K562 (cell line): ENCODE data around the gene ARL11. TPM values are rescaled to one million over a fixed set of nuclear protein-coding genes. Genes with fewer than 3 reads are reported as not detected.
A peak's percentile ranks its signal among the peaks of the same experiment; 100 is the strongest.

Experiments used
- ATAC-seq: fragments of 200-7000 bp; cut with Tn5 transposase; 3 replicates; pipeline ENCODE4 v1.9.1; 2020; ENCODE audit warnings: moderate library complexity
- BruUV-seq: library from RNA; stranded (reverse); fragments of 400-500 nt; replicated peaks from 2 replicates; lab custom pipeline; 2021; lab: Mats Ljungman, UMichigan
- CTCF ChIA-PET: fragments of 300-600 bp; formaldehyde crosslinking; extraction: SDS; loops from one replicate; lab custom pipeline; 2021; ENCODE audit warnings: low intra/inter-chr PET ratio; lab: Yijun Ruan, JAX
- POLR2A ChIA-PET: fragments of 300-600, 350-650 bp; sonication (Branson Sonifier 250); formaldehyde crosslinking; extraction: SDS; loops from one replicate; lab custom pipeline; 2021; ENCODE audit warnings: antibody characterized with exemption, inconsistent platforms; lab: Yijun Ruan, JAX
- DNase-seq, 4 experiments: peaks; one replicate each; pipeline versions ENCODE4 v3.0.0 to v3.0.0-alpha.2; 2011 to 2018; ENCODE audit warnings: low spot score in 3 of 4, mixed read lengths in 3 of 4; ENCODE audit errors: extremely low read depth in 1 of 4
- FAIRE-seq: peaks from 2 replicates; lab custom pipeline; 2011; peaks lifted over from hg19 to GRCh38; lab: Jason Lieb, UNC
- H2AFZ ChIP-seq: 2 replicates; pipeline ENCODE4 v1.6.0; 2011; ENCODE audit warnings: low read depth, low read length, control low read depth, inconsistent platforms
- H3K27ac ChIP-seq: fragments of 200-600 bp; 3 replicates; pipeline ENCODE4 v1.8.0; 2011; ENCODE audit warnings: low read depth, mild to moderate bottlenecking, control low read depth, inconsistent platforms, low read length, moderate library complexity, mixed read lengths; ENCODE audit errors: extremely low read depth
- H3K27me3 ChIP-seq, 2 experiments: fragments of 300-600 bp in 1 of 2; 2 replicates in 1 of 2; 3 replicates in 1 of 2; pipeline versions ENCODE4 v1.6.0 to v1.8.0; 2011; ENCODE audit warnings: inconsistent platforms in 2 of 2, low read length in 2 of 2, mild to moderate bottlenecking in 1 of 2, mixed read lengths in 1 of 2, moderate library complexity in 1 of 2; ENCODE audit not compliant: control insufficient read depth in 2 of 2, insufficient read depth in 2 of 2
- H3K36me3 ChIP-seq: fragments of 300-600 bp; 3 replicates; pipeline ENCODE4 v1.8.0; 2011; ENCODE audit warnings: mild to moderate bottlenecking, low read length, inconsistent platforms; ENCODE audit not compliant: control insufficient read depth, insufficient read depth
- H3K4me1 ChIP-seq, 2 experiments: fragments of 200-600 bp in 1 of 2; replicated peaks in 1 of 2; 2 replicates in 1 of 2; 3 replicates in 1 of 2; pipeline versions ENCODE4 v1.5.1 to v1.8.0; 2011; ENCODE audit warnings: inconsistent platforms in 2 of 2, low read length in 2 of 2, mild to moderate bottlenecking in 1 of 2, mixed read lengths in 1 of 2, moderate library complexity in 1 of 2; ENCODE audit not compliant: control insufficient read depth in 2 of 2, insufficient read depth in 2 of 2
- H3K4me2 ChIP-seq: 2 replicates; pipeline ENCODE4 v1.6.1; 2011; ENCODE audit warnings: low read length, control low read depth, inconsistent platforms, mixed read lengths; ENCODE audit not compliant: insufficient read depth
- H3K4me3 ChIP-seq: fragments of 200-600 bp; sonication (generic), shearing (Covaris generic); 2 replicates; pipeline ENCODE4 v1.5.1; 2016; ENCODE audit warnings: control low read depth, inconsistent platforms
- H3K79me2 ChIP-seq: fragments of 200-600 bp; 3 replicates; pipeline ENCODE4 v1.8.0; 2011; ENCODE audit warnings: low read length, inconsistent platforms; ENCODE audit not compliant: control insufficient read depth, insufficient read depth
- H3K9ac ChIP-seq, 2 experiments: 2 replicates each; pipeline versions ENCODE4 v1.6.0 to v1.6.1; 2011; ENCODE audit warnings: low read depth in 2 of 2, low read length in 2 of 2, control low read depth in 1 of 2, inconsistent platforms in 1 of 2, mild to moderate bottlenecking in 1 of 2, mixed read lengths in 1 of 2; ENCODE audit not compliant: insufficient read depth in 1 of 2
- H3K9me1 ChIP-seq: one replicate; pipeline ENCODE4 v1.6.0; 2011; ENCODE audit warnings: inconsistent platforms, mild to moderate bottlenecking, low read length, moderate library complexity; ENCODE audit not compliant: control insufficient read depth, insufficient read depth
- H3K9me3 ChIP-seq: replicated peaks from 2 replicates; pipeline ENCODE4 v1.5.1; 2011; ENCODE audit warnings: low read depth, low read length, inconsistent platforms; ENCODE audit not compliant: control insufficient read depth, insufficient read depth
- H4K20me1 ChIP-seq: replicated peaks from 2 replicates; pipeline ENCODE4 v1.6.1; 2011; ENCODE audit warnings: low read length, inconsistent platforms, mixed read lengths; ENCODE audit not compliant: control insufficient read depth, insufficient read depth
- ELF1 ChIP-seq: fragments of 200-800 bp; sonication (Bioruptor generic); IDR thresholded peaks from 2 replicates; pipeline ENCODE4 v1.6.1; 2016; ENCODE audit warnings: missing genetic modification characterization, missing compliant biosample characterization
- FOXK2 ChIP-seq, 2 experiments: fragments of 450-650 bp; IDR thresholded peaks in 1 of 2; conservative IDR thresholded peaks in 1 of 2; 2 replicates each; pipeline ENCODE4 v1.6.1; 2016; ENCODE audit warnings: low read depth in 2 of 2, mild to moderate bottlenecking in 1 of 2
- RBM34 ChIP-seq: fragments of 200-400 bp; formaldehyde crosslinking; IDR thresholded peaks from 2 replicates; pipeline ENCODE4 v1.6.1; 2018; ENCODE audit warnings: low read length, borderline replicate concordance; ENCODE audit not compliant: insufficient read depth
- SUPT5H ChIP-seq: fragments of 450-650 bp; IDR thresholded peaks from 2 replicates; pipeline ENCODE4 v1.6.1; 2016
- ZNF316 ChIP-seq: fragments of 450-650 bp; IDR thresholded peaks from 2 replicates; pipeline ENCODE4 v1.6.1; 2016
- WGBS: fragments of 100-300 bp; shearing (Covaris generic); methylation state at CpG from one replicate; pipeline ENCODE4 v1.1.6; 2016; ENCODE audit warnings: low coverage, mixed read lengths; ENCODE audit not compliant: insufficient coverage; ENCODE audit errors: missing lambda C conversion rate; 5-methylcytosine and 5-hydroxymethylcytosine counted together
- in situ Hi-C: fragments of 300-500 bp; cut with MboI; formaldehyde crosslinking; loops from 4 replicates; pipeline ENCODE4 v1.15.0; 2018; ENCODE audit warnings: inconsistent platforms, mixed read lengths
- intact Hi-C: fragments of 100-400 bp; cut with micrococcal nuclease; formaldehyde crosslinking; loops from 2 replicates; pipeline ENCODE4 v1.14.2; 2022
- polyA plus RNA-seq, 8 experiments: library from polyadenylated mRNA; depleted of rRNA in 4 of 8; stranded (reverse) in 5 of 8; unstranded in 3 of 8; fragments of >200 nt; fragmentation: Nextera tagmentation in 2 of 8; fragmentation: Illumina TruSeq in 1 of 8; extraction: Ambion mirVana in 2 of 8; extraction: Trizol in 1 of 8; gene quantifications; 2 replicates each; pipeline versions ENCODE4 v1.2.1 to v1.2.3, GENCODE V29; 2011 to 2014; ENCODE audit warnings: inconsistent platforms in 1 of 8, missing spikeins in 1 of 8
- total RNA-seq, 7 experiments: library from RNA; depleted of rRNA in 6 of 7; stranded (reverse); fragments of >200 nt in 6 of 7; fragmentation: Illumina TruSeq in 2 of 7; extraction: Trizol in 2 of 7; gene quantifications; 2 replicates each; pipeline versions ENCODE4 v1.2.1 to v1.2.3, GENCODE V29; 2011 to 2021; ENCODE audit warnings: low replicate concordance in 1 of 7
- TF ChIP-seq, protein P1 (sequence below): fragments of 250-450 bp; sonication (Bioruptor Pico); IDR thresholded peaks from 2 replicates; pipeline ENCODE4 v1.4.0; 2020; ENCODE audit warnings: mild to moderate bottlenecking, moderate library complexity, borderline replicate concordance
- TF ChIP-seq, protein P2 (sequence below): fragments of 250-450 bp; sonication (Bioruptor Pico); IDR thresholded peaks from 2 replicates; pipeline ENCODE4 v1.5.0; 2021

Gene ARL11
- total and polyA plus RNA-seq, 9 of the 15 experiments (the other 6 are each of a cell fraction or from before 2014, with no cell fraction given), result 0.18 to 0.87 (median 0.45) TPM

DNA sequence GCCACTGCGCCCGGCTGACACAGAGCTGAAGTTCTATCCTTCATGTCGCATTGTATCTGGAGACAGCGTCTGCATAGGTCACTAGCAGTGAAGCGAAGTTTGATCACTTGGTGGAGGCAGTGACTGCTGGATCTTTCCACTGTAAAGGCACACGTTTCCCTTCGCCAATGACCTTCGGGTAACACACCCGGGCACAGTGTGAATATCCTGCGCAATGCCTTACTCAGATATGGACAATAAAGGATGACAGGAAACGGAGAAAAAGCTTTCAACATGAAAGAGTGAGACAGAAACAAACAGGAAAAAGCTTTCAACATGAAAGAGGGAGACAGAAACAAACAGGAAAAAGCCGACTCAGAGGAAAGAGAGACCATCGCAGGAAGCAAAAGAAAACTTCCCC, 17.1 kb downstream of the ARL11 start:
- H3K9ac ChIP-seq, result no peak overlapping the region
- H3K27ac ChIP-seq, result no peak overlapping the region
- no peaks in the 10 kb centered on the region for H4K20me1 ChIP-seq
- peaks cover 0 to 11% of the 10 kb centered on the region in 2 experiments; a peak in 3 of 5 replicates for H3K4me1 ChIP-seq
- CTCF ChIA-PET, result no interaction called here
- FAIRE-seq (no peak), ATAC-seq (no peak), DNase-seq (no peak)
- in situ Hi-C loops (no loop called here), intact Hi-C loops (no loop called here)
- H3K36me3 ChIP-seq, result no peaks in the 10 kb centered on the region
- no peaks in the 10 kb centered on the region for H3K9me3 ChIP-seq
- H3K4me3 ChIP-seq, result no peak overlapping the region
- no peaks in the 10 kb centered on the region for H3K9me1 ChIP-seq
- POLR2A ChIA-PET, result interaction anchor here (1.1 kb wide), 1 partner anchor 17 kb away, joined by 5 read pairs; the partner anchor contains the start of gene ARL11
- TF ChIP-seq RBM34 (no peak), ZNF316 (peak; percentile 31; the same call in 1 of the 2 replicates), FOXK2 (conservative IDR thresholded peaks at IDR 0.05 in 1 of 2, IDR thresholded peaks at IDR 0.05 in 1 of 2; ENCODE audit: low read depth in 2 of 2) (no peak), SUPT5H (no peak), ELF1 (tag) (no peak)
- TF ChIP-seq, protein P1, sequence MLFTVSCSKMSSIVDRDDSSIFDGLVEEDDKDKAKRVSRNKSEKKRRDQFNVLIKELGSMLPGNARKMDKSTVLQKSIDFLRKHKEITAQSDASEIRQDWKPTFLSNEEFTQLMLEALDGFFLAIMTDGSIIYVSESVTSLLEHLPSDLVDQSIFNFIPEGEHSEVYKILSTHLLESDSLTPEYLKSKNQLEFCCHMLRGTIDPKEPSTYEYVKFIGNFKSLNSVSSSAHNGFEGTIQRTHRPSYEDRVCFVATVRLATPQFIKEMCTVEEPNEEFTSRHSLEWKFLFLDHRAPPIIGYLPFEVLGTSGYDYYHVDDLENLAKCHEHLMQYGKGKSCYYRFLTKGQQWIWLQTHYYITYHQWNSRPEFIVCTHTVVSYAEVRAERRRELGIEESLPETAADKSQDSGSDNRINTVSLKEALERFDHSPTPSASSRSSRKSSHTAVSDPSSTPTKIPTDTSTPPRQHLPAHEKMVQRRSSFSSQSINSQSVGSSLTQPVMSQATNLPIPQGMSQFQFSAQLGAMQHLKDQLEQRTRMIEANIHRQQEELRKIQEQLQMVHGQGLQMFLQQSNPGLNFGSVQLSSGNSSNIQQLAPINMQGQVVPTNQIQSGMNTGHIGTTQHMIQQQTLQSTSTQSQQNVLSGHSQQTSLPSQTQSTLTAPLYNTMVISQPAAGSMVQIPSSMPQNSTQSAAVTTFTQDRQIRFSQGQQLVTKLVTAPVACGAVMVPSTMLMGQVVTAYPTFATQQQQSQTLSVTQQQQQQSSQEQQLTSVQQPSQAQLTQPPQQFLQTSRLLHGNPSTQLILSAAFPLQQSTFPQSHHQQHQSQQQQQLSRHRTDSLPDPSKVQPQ, result no peak
- TF ChIP-seq, protein P2, sequence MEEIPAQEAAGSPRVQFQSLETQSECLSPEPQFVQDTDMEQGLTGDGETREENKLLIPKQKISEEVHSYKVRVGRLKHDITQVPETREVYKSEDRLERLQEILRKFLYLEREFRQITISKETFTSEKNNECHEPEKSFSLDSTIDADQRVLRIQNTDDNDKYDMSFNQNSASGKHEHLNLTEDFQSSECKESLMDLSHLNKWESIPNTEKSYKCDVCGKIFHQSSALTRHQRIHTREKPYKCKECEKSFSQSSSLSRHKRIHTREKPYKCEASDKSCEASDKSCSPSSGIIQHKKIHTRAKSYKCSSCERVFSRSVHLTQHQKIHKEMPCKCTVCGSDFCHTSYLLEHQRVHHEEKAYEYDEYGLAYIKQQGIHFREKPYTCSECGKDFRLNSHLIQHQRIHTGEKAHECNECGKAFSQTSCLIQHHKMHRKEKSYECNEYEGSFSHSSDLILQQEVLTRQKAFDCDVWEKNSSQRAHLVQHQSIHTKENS, result no peak
- H2AFZ ChIP-seq, result no peak overlapping the region
- H3K4me2 ChIP-seq, result no peak overlapping the region
- no TSS peak for BruUV-seq
- H3K27me3 ChIP-seq, result no peaks in the 10 kb centered on the region
- WGBS, result 84% methylated on average over 12 of the region's 13 CpGs
- no peaks in the 10 kb centered on the region for H3K79me2 ChIP-seq
